GM18507 (cell line): ENCODE data around the gene NAT14.
"Not testable (repeated sequence)": the region's sequence is repeated elsewhere in the genome, so short reads cannot be mapped to it uniquely, and the experiment has no call there.

Experiments used
- DNase-seq: peaks from one replicate; pipeline ENCODE4 v3.0.0; 2011; ENCODE audit warnings: low read depth; ENCODE audit not compliant: insufficient read length; ENCODE audit errors: extremely low spot score
- FAIRE-seq: peaks from 2 replicates; lab custom pipeline; 2011; peaks lifted over from hg19 to GRCh38; lab: Jason Lieb, UNC

The NAT14 gene

GRCh38 chr19:55485439-55486011 is 537 bp downstream of the NAT14 start:
- no peak for DNase-seq
- FAIRE-seq, result no peak

GRCh38 chr19:55486043-55486970 is 1.3 kb downstream of the NAT14 start:
- DNase-seq (no peak), FAIRE-seq (no peak)

GRCh38 chr19:55486971-55487923 is 2.3 kb downstream of the NAT14 start:
- DNase-seq, result no peak
- FAIRE-seq, result no peak

GRCh38 chr19:55487924-55488687 is 3.1 kb downstream of the NAT14 start, which contains the start of gene SSC5D:
TSS of gene SSC5D (plus strand) at chr19:55488436. CDS start at chr19:55488590, 154 bp downstream.
- FAIRE-seq (no peak), DNase-seq (no peak)

GRCh38 chr19:55488986-55489710 is 4.2 kb downstream of the NAT14 start:
- FAIRE-seq (no peak), DNase-seq (no peak)

GRCh38 chr19:55489711-55490477 is 4.9 kb downstream of the NAT14 start:
- no peak for DNase-seq
- FAIRE-seq, result no peak

- FAIRE-seq, result no peak
- DNase-seq, result no peak
Observed at GRCh38 chr19:55490478-55491432, 5.8 kb downstream of the NAT14 start.

GRCh38 chr19:55491546-55492360 is 6.8 kb downstream of the NAT14 start:
- FAIRE-seq (no peak), DNase-seq (no peak)

- DNase-seq (no peak), FAIRE-seq (no peak)
Observed at GRCh38 chr19:55492362-55492944, 7.5 kb downstream of the NAT14 start.

GRCh38 chr19:55493052-55493644 is 8.2 kb downstream of the NAT14 start:
- DNase-seq (no peak), FAIRE-seq (no peak)

- no peak for DNase-seq
- no peak for FAIRE-seq
Observed at GRCh38 chr19:55493645-55494171, 8.7 kb downstream of the NAT14 start.

- FAIRE-seq (no peak), DNase-seq (no peak)
Observed at GRCh38 chr19:55494172-55494761, 9.3 kb downstream of the NAT14 start.

- DNase-seq (no peak), FAIRE-seq (no peak)
Observed at GRCh38 chr19:55495646-55496349, 10.8 kb downstream of the NAT14 start.

- FAIRE-seq, DNase-seq: not testable (repeated sequence)
Observed at GRCh38 chr19:55496820-55497219, 11.8 kb downstream of the NAT14 start.
